Measurements from ENCODE around the gene NPAS2.

Gene NPAS2

DNA sequence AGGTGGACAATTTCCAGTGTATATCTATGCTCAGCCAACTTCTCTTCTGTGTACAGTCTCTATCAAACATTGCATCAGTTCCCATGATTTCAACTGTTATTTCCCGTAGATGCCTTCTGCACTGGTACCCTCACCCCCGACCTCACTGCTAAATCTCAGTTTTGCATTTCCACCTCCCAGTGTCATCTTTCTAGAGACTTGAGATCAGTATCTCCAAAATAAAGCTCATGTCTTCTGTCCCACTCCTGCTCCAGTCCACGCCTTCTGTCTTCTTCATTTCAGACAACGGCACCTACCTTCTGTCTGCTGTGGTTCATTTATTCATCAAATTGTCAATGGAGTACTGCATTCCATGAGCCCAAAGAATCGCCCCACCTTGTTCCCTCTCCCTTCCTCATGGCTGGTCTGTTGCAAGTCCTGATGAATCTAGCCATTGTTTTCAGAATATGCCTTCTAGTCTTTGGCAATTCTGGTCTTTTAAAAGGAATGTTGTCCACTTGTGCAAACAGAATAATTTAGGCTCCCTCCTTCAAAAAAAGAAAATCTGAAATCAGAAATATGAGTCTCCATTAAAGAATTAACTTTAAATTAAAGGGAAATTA lies 23.3 kb upstream of the NPAS2 start:
- H3K4me1 ChIP-seq (ENCODE audit: control insufficient read depth in 1 of 2, insufficient read depth in 2 of 2, low read length in 2 of 2) = peaks cover 0 to 4% of the 10 kb centered on the region in 2 experiments
- no peak overlapping the region for H4K91ac ChIP-seq (ENCODE audit: low read depth, low read length)
- no peak overlapping the region for H4K12ac ChIP-seq (ENCODE audit: low read depth, low read length)
- no peak overlapping the region for H3K18ac ChIP-seq (ENCODE audit: low read length)
- no peak overlapping the region for H3K4ac ChIP-seq (ENCODE audit: low read depth, low read length)
- no peak overlapping the region for H3K9ac ChIP-seq (ENCODE audit: low read length)
- no peaks in the 10 kb centered on the region for H3K79me2 ChIP-seq (ENCODE audit: control insufficient read depth, insufficient read depth, low read length, poor library complexity)
- H3K4me3 ChIP-seq (ENCODE audit: low read depth, low read length) = no peak overlapping the region
- H3K4me2 ChIP-seq (ENCODE audit: low read length) = no peak overlapping the region
- H3K79me1 ChIP-seq (ENCODE audit: low read length) = no peaks in the 10 kb centered on the region
- no peak overlapping the region for H2BK5ac ChIP-seq (ENCODE audit: low read depth, low read length, poor library complexity)
- no peak overlapping the region for H2BK120ac ChIP-seq (ENCODE audit: insufficient read depth, low read length, poor library complexity)
- no peak overlapping the region for H2AFZ ChIP-seq (ENCODE audit: insufficient read depth, low read length, poor library complexity)
- H3K9me3 ChIP-seq (ENCODE audit: insufficient read depth, low read depth, low read length) = no peaks in the 10 kb centered on the region
- no peak overlapping the region for H3K14ac ChIP-seq (ENCODE audit: low read length)
- no peak for DNase-seq
- H3K36me3 ChIP-seq (ENCODE audit: control insufficient read depth in 1 of 2, insufficient read depth in 2 of 2, low read length in 2 of 2) = no peaks in the 10 kb centered on the region
- H3K27me3 ChIP-seq (ENCODE audit: insufficient read depth, low read length) = no peaks in the 10 kb centered on the region
- H2BK12ac ChIP-seq (ENCODE audit: low read length) = no peak overlapping the region
- no peak overlapping the region for H3K27ac ChIP-seq (ENCODE audit: low read depth, low read length)
- no peak overlapping the region for H3K23ac ChIP-seq (ENCODE audit: low read length)
- WGBS (ENCODE audit: extremely low coverage, insufficient coverage, insufficient read length) = no CpG with 5 or more reads among the region's 5 CpGs
- H4K8ac ChIP-seq (ENCODE audit: low read depth, low read length) = no peak overlapping the region
- no peak overlapping the region for H2AK5ac ChIP-seq (ENCODE audit: low read length)

DNA sequence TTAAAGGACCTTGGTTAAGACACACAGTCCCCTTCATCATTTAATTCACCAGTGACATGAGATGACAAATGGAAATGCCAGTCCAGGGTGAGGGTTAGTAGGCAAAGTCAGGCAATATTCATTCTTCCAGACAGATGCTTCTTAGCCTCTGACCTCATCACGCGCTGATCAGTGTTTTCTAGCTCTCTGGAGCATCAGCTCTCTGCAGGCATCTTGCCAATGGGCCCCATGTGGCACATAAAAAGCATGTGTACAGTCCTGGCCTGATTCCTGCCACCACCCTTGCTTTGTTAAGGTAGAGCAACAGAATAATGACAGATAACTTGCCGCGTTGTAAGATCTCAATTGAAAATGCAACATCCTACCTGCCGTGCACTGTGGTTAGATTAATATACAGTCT lies 20.3 kb upstream of the NPAS2 start:
- no CpG with 5 or more reads among the region's 5 CpGs for WGBS (ENCODE audit: extremely low coverage, insufficient coverage, insufficient read length)
- Histone ChIP-seq H2BK5ac (ENCODE audit: low read depth, low read length, poor library complexity) (no peak overlapping the region), H4K91ac (ENCODE audit: low read depth, low read length) (no peak overlapping the region), H3K14ac (ENCODE audit: low read length) (no peak overlapping the region), H3K79me1 (ENCODE audit: low read length) (no peaks in the 10 kb centered on the region), H3K27ac (ENCODE audit: low read depth, low read length) (no peak overlapping the region), H3K4me2 (ENCODE audit: low read length) (no peak overlapping the region), H3K9ac (ENCODE audit: low read length) (no peak overlapping the region), H2AFZ (ENCODE audit: insufficient read depth, low read length, poor library complexity) (no peak overlapping the region), H3K4me3 (ENCODE audit: low read depth, low read length) (no peak overlapping the region), H4K8ac (ENCODE audit: low read depth, low read length) (no peak overlapping the region), H2BK120ac (ENCODE audit: insufficient read depth, low read length, poor library complexity) (no peak overlapping the region), H4K12ac (ENCODE audit: low read depth, low read length) (no peak overlapping the region), H3K36me3 (ENCODE audit: control insufficient read depth in 1 of 2, insufficient read depth in 2 of 2, low read length in 2 of 2) (no peaks in the 10 kb centered on the region), H3K23ac (ENCODE audit: low read length) (no peak overlapping the region), H3K4me1 (ENCODE audit: control insufficient read depth in 1 of 2, insufficient read depth in 2 of 2, low read length in 2 of 2) (peaks cover 0 to 4% of the 10 kb centered on the region in 2 experiments), H2AK5ac (ENCODE audit: low read length) (no peak overlapping the region), H3K18ac (ENCODE audit: low read length) (no peak overlapping the region), H3K9me3 (ENCODE audit: insufficient read depth, low read depth, low read length) (no peaks in the 10 kb centered on the region), H2BK12ac (ENCODE audit: low read length) (no peak overlapping the region), H3K79me2 (ENCODE audit: control insufficient read depth, insufficient read depth, low read length, poor library complexity) (no peaks in the 10 kb centered on the region), H3K4ac (ENCODE audit: low read depth, low read length) (no peak overlapping the region), H3K27me3 (ENCODE audit: insufficient read depth, low read length) (no peaks in the 10 kb centered on the region)
- DNase-seq = no peak

- H2BK120ac ChIP-seq (ENCODE audit: insufficient read depth, low read length, poor library complexity) = no peak overlapping the region
- no peaks in the 10 kb centered on the region for H3K36me3 ChIP-seq (ENCODE audit: control insufficient read depth in 1 of 2, insufficient read depth in 2 of 2, low read length in 2 of 2)
- H3K4ac ChIP-seq (ENCODE audit: low read depth, low read length) = no peak overlapping the region
- no peak overlapping the region for H4K91ac ChIP-seq (ENCODE audit: low read depth, low read length)
- H2AFZ ChIP-seq (ENCODE audit: insufficient read depth, low read length, poor library complexity) = no peak overlapping the region
- no peak overlapping the region for H4K8ac ChIP-seq (ENCODE audit: low read depth, low read length)
- DNase-seq = no peak
- H2AK5ac ChIP-seq (ENCODE audit: low read length) = no peak overlapping the region
- no peak overlapping the region for H4K12ac ChIP-seq (ENCODE audit: low read depth, low read length)
- no peaks in the 10 kb centered on the region for H3K79me2 ChIP-seq (ENCODE audit: control insufficient read depth, insufficient read depth, low read length, poor library complexity)
- no peaks in the 10 kb centered on the region for H3K27me3 ChIP-seq (ENCODE audit: insufficient read depth, low read length)
- no peak overlapping the region for H3K18ac ChIP-seq (ENCODE audit: low read length)
- no peak overlapping the region for H3K4me3 ChIP-seq (ENCODE audit: low read depth, low read length)
- peak overlapping the region; percentile 2 for H3K27ac ChIP-seq (ENCODE audit: low read depth, low read length)
- H3K79me1 ChIP-seq (ENCODE audit: low read length) = no peaks in the 10 kb centered on the region
- no peak overlapping the region for H2BK12ac ChIP-seq (ENCODE audit: low read length)
- no peak overlapping the region for H2BK5ac ChIP-seq (ENCODE audit: low read depth, low read length, poor library complexity)
- no peak overlapping the region for H3K9ac ChIP-seq (ENCODE audit: low read length)
- H3K23ac ChIP-seq (ENCODE audit: low read length) = no peak overlapping the region
- no peaks in the 10 kb centered on the region for H3K9me3 ChIP-seq (ENCODE audit: insufficient read depth, low read depth, low read length)
- no peak overlapping the region for H3K14ac ChIP-seq (ENCODE audit: low read length)
- peaks cover 0 to 4% of the 10 kb centered on the region in 2 experiments for H3K4me1 ChIP-seq (ENCODE audit: control insufficient read depth in 1 of 2, insufficient read depth in 2 of 2, low read length in 2 of 2)
- WGBS (ENCODE audit: extremely low coverage, insufficient coverage, insufficient read length) = no CpG with 5 or more reads among the region's 2 CpGs
- H3K4me2 ChIP-seq (ENCODE audit: low read length) = peak overlapping the region; percentile 13
Measured at GRCh38 chr2:100800915-100801314, 19.0 kb upstream of the NPAS2 start.

- no peak overlapping the region for H4K91ac ChIP-seq (ENCODE audit: low read depth, low read length)
- H2AFZ ChIP-seq (ENCODE audit: insufficient read depth, low read length, poor library complexity) = no peak overlapping the region
- H2BK120ac ChIP-seq (ENCODE audit: insufficient read depth, low read length, poor library complexity) = no peak overlapping the region
- no peaks in the 10 kb centered on the region for H3K9me3 ChIP-seq (ENCODE audit: insufficient read depth, low read depth, low read length)
- peak overlapping the region; percentile 2 for H3K27ac ChIP-seq (ENCODE audit: low read depth, low read length)
- no peaks in the 10 kb centered on the region for H3K27me3 ChIP-seq (ENCODE audit: insufficient read depth, low read length)
- WGBS (ENCODE audit: extremely low coverage, insufficient coverage, insufficient read length) = no CpG with 5 or more reads among the region's 1 CpG
- H3K4me2 ChIP-seq (ENCODE audit: low read length) = peak overlapping the region; percentile 13
- H2AK5ac ChIP-seq (ENCODE audit: low read length) = no peak overlapping the region
- H2BK5ac ChIP-seq (ENCODE audit: low read depth, low read length, poor library complexity) = no peak overlapping the region
- no peaks in the 10 kb centered on the region for H3K79me2 ChIP-seq (ENCODE audit: control insufficient read depth, insufficient read depth, low read length, poor library complexity)
- no peak overlapping the region for H2BK12ac ChIP-seq (ENCODE audit: low read length)
- H3K18ac ChIP-seq (ENCODE audit: low read length) = no peak overlapping the region
- H3K14ac ChIP-seq (ENCODE audit: low read length) = no peak overlapping the region
- H3K4me3 ChIP-seq (ENCODE audit: low read depth, low read length) = no peak overlapping the region
- peak in 1 of 2 donors; percentile 65 for DNase-seq
- no peaks in the 10 kb centered on the region for H3K79me1 ChIP-seq (ENCODE audit: low read length)
- no peaks in the 10 kb centered on the region for H3K36me3 ChIP-seq (ENCODE audit: control insufficient read depth in 1 of 2, insufficient read depth in 2 of 2, low read length in 2 of 2)
- H4K12ac ChIP-seq (ENCODE audit: low read depth, low read length) = no peak overlapping the region
- no peak overlapping the region for H3K23ac ChIP-seq (ENCODE audit: low read length)
- peaks cover 0 to 4% of the 10 kb centered on the region in 2 experiments for H3K4me1 ChIP-seq (ENCODE audit: control insufficient read depth in 1 of 2, insufficient read depth in 2 of 2, low read length in 2 of 2)
- no peak overlapping the region for H4K8ac ChIP-seq (ENCODE audit: low read depth, low read length)
- H3K9ac ChIP-seq (ENCODE audit: low read length) = no peak overlapping the region
- no peak overlapping the region for H3K4ac ChIP-seq (ENCODE audit: low read depth, low read length)
Measured at GRCh38 chr2:100801402-100801801, 18.5 kb upstream of the NPAS2 start.
